ENCODE measurements around the gene CARS2.
"Not testable (repeated sequence)": the region's sequence is repeated elsewhere in the genome, so short reads cannot be mapped to it uniquely, and the experiment has no call there.

Gene CARS2

GRCh38 chr13:110637275-110637674 lies 68.6 kb downstream of the CARS2 start:
- DNase-seq (ENCODE audit: low read depth), result no peak

- no peak for DNase-seq (ENCODE audit: low read depth)
These were observed 69.2 kb downstream of the CARS2 start for GRCh38 chr13:110636701-110637201.

GRCh38 chr13:110636053-110636475 lies 69.9 kb downstream of the CARS2 start:
- no peak for DNase-seq (ENCODE audit: low read depth)

- no peak for DNase-seq (ENCODE audit: low read depth)
These were observed 70.4 kb downstream of the CARS2 start for GRCh38 chr13:110635405-110636002.

- peak; percentile 14 for DNase-seq (ENCODE audit: low read depth)
These were observed 71.4 kb downstream of the CARS2 start for GRCh38 chr13:110634558-110634957.

GRCh38 chr13:110633776-110634175 lies 72.1 kb downstream of the CARS2 start:
- no peak for DNase-seq (ENCODE audit: low read depth)

GRCh38 chr13:110632255-110632654 lies 73.7 kb downstream of the CARS2 start:
- not testable (repeated sequence) for DNase-seq (ENCODE audit: low read depth)

GRCh38 chr13:110630566-110631119 lies 75.3 kb downstream of the CARS2 start:
- no peak for DNase-seq (ENCODE audit: low read depth)

- DNase-seq (ENCODE audit: low read depth), result no peak
These were observed 76.2 kb downstream of the CARS2 start for GRCh38 chr13:110629735-110630134.

- DNase-seq (ENCODE audit: low read depth), result no peak
These were observed 76.8 kb downstream of the CARS2 start for GRCh38 chr13:110628952-110629701.

- no peak for DNase-seq (ENCODE audit: low read depth)
These were observed 77.5 kb downstream of the CARS2 start for GRCh38 chr13:110628477-110628793.

- DNase-seq (ENCODE audit: low read depth), result no peak
These were observed 78.0 kb downstream of the CARS2 start for GRCh38 chr13:110627761-110628476.

GRCh38 chr13:110627351-110627750 lies 78.6 kb downstream of the CARS2 start:
- no peak for DNase-seq (ENCODE audit: low read depth)

- no peak for DNase-seq (ENCODE audit: low read depth)
These were observed 79.4 kb downstream of the CARS2 start for GRCh38 chr13:110626521-110626920.

- no peak for DNase-seq (ENCODE audit: low read depth)
These were observed 80.1 kb downstream of the CARS2 start for GRCh38 chr13:110625771-110626321.

GRCh38 chr13:110624766-110625756 lies 80.9 kb downstream of the CARS2 start:
- DNase-seq (ENCODE audit: low read depth), result no peak

GRCh38 chr13:110620596-110620995 lies 85.3 kb downstream of the CARS2 start:
- no peak for DNase-seq (ENCODE audit: low read depth)

GRCh38 chr13:110618780-110619179 lies 87.1 kb downstream of the CARS2 start:
- no peak for DNase-seq (ENCODE audit: low read depth)

GRCh38 chr13:110618167-110618566 lies 87.7 kb downstream of the CARS2 start:
- DNase-seq (ENCODE audit: low read depth), result peak; percentile 52

- peak; percentile 65 for DNase-seq (ENCODE audit: low read depth)
These were observed 88.4 kb downstream of the CARS2 start for GRCh38 chr13:110617321-110618072.

All from fibroblast of gingiva (primary cell).